ENCODE data around the gene CNTN4.

The CNTN4 gene

GRCh38 chr3:2153053-2153452 is 54.4 kb downstream of the CNTN4 start:
- H3K4me2 ChIP-seq (ENCODE audit: low read depth, low read length): no peak overlapping the region
- no peaks in the 10 kb centered on the region for H3K9me3 ChIP-seq (replicated peaks; ENCODE audit: insufficient read depth, low read length)
- H4K20me1 ChIP-seq (ENCODE audit: insufficient read depth, low read length): no peaks in the 10 kb centered on the region
- H3K4me3 ChIP-seq (ENCODE audit: low read length): no peak overlapping the region
- H3K9ac ChIP-seq (ENCODE audit: low read length): no peak overlapping the region
- H3K4me1 ChIP-seq (ENCODE audit: low read length): no peaks in the 10 kb centered on the region
- DNase-seq: no peak
- TF ChIP-seq EZH2 (optimal IDR thresholded peaks at IDR 0.05; ENCODE audit: low read depth, low read length) (no peak), CTCF (IDR thresholded peaks at IDR 0.05; ENCODE audit: low read length) (no peak), EZH2phosphoT487 (IDR thresholded peaks at IDR 0.05; ENCODE audit: low read length) (no peak)
- H3K9me2 ChIP-seq (replicated peaks; ENCODE audit: insufficient read depth, low read length): no peaks in the 10 kb centered on the region
- H3K27ac ChIP-seq (ENCODE audit: low read length): no peak overlapping the region
- no peaks in the 10 kb centered on the region for H3K27me3 ChIP-seq (replicated peaks; ENCODE audit: insufficient read depth, low read length)
- no peaks in the 10 kb centered on the region for H3K36me3 ChIP-seq (replicated peaks; ENCODE audit: insufficient read depth, low read length)
- no peak overlapping the region for H2AFZ ChIP-seq (ENCODE audit: low read length)
- H3K79me2 ChIP-seq (ENCODE audit: low read length): no peaks in the 10 kb centered on the region
- no peaks in the 10 kb centered on the region for H3F3A ChIP-seq (ENCODE audit: insufficient read depth, low read length)

GRCh38 chr3:2153547-2153946 is 54.9 kb downstream of the CNTN4 start:
- Histone ChIP-seq H3K36me3 (replicated peaks; ENCODE audit: insufficient read depth, low read length) (no peaks in the 10 kb centered on the region), H3K9me2 (replicated peaks; ENCODE audit: insufficient read depth, low read length) (no peaks in the 10 kb centered on the region), H3K4me1 (ENCODE audit: low read length) (no peaks in the 10 kb centered on the region), H3K27me3 (replicated peaks; ENCODE audit: insufficient read depth, low read length) (no peaks in the 10 kb centered on the region), H3K9me3 (replicated peaks; ENCODE audit: insufficient read depth, low read length) (no peaks in the 10 kb centered on the region), H3K4me2 (ENCODE audit: low read depth, low read length) (no peak overlapping the region), H3F3A (ENCODE audit: insufficient read depth, low read length) (no peaks in the 10 kb centered on the region), H3K4me3 (ENCODE audit: low read length) (no peak overlapping the region), H3K27ac (ENCODE audit: low read length) (no peak overlapping the region), H3K9ac (ENCODE audit: low read length) (no peak overlapping the region), H3K79me2 (ENCODE audit: low read length) (no peaks in the 10 kb centered on the region), H2AFZ (ENCODE audit: low read length) (no peak overlapping the region), H4K20me1 (ENCODE audit: insufficient read depth, low read length) (no peaks in the 10 kb centered on the region)
- DNase-seq: no peak
- TF ChIP-seq EZH2phosphoT487 (IDR thresholded peaks at IDR 0.05; ENCODE audit: low read length) (no peak), EZH2 (optimal IDR thresholded peaks at IDR 0.05; ENCODE audit: low read depth, low read length) (no peak), CTCF (IDR thresholded peaks at IDR 0.05; ENCODE audit: low read length) (no peak)

- no peak for TF ChIP-seq EZH2phosphoT487 (IDR thresholded peaks at IDR 0.05; ENCODE audit: low read length)
- TF ChIP-seq CTCF (IDR thresholded peaks at IDR 0.05; ENCODE audit: low read length): no peak
- TF ChIP-seq EZH2 (optimal IDR thresholded peaks at IDR 0.05; ENCODE audit: low read depth, low read length): no peak
Measured at GRCh38 chr3:2154621-2155020, 56.0 kb downstream of the CNTN4 start.

More at GRCh38 chr3:2154621-2155020, 56.0 kb downstream of the CNTN4 start:
- Histone ChIP-seq H3F3A (ENCODE audit: insufficient read depth, low read length) (no peaks in the 10 kb centered on the region), H3K4me1 (ENCODE audit: low read length) (no peaks in the 10 kb centered on the region), H3K4me3 (ENCODE audit: low read length) (no peak overlapping the region), H3K27ac (ENCODE audit: low read length) (no peak overlapping the region), H4K20me1 (ENCODE audit: insufficient read depth, low read length) (no peaks in the 10 kb centered on the region), H3K4me2 (ENCODE audit: low read depth, low read length) (no peak overlapping the region), H3K9me2 (replicated peaks; ENCODE audit: insufficient read depth, low read length) (no peaks in the 10 kb centered on the region), H3K27me3 (replicated peaks; ENCODE audit: insufficient read depth, low read length) (no peaks in the 10 kb centered on the region), H3K79me2 (ENCODE audit: low read length) (no peaks in the 10 kb centered on the region), H3K9me3 (replicated peaks; ENCODE audit: insufficient read depth, low read length) (no peaks in the 10 kb centered on the region), H3K36me3 (replicated peaks; ENCODE audit: insufficient read depth, low read length) (no peaks in the 10 kb centered on the region), H2AFZ (ENCODE audit: low read length) (no peak overlapping the region), H3K9ac (ENCODE audit: low read length) (no peak overlapping the region)
- no peak for DNase-seq
